ENCODE data around the gene PIH1D2.
"Not testable (repeated sequence)": the region's sequence is repeated elsewhere in the genome, so short reads cannot be mapped to it uniquely, and the experiment has no call there.

The PIH1D2 gene

DNA sequence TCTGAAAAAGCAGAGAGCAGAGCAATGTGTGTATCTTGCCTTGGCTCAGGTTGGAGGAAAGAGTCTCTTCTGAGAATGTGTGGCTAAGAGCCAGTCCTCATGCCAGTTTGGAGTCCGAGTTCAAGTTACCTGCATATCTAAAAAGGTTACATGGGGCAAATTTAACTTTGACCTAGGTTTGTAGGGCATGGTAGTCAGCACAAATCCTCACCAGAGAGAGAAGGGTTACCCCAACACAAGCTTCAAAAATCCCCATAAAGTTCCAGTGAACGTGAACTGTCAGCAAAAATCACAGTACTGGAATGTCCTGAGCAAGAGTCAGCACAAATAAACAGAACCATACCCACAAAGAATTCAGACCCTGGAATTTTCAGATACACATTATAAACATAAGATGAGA is 26.6 kb upstream of the PIH1D2 start:
- H3K9ac ChIP-seq, result no peak overlapping the region
- no peaks in the 10 kb centered on the region for H3K36me3 ChIP-seq (ENCODE audit: control insufficient read depth, insufficient read depth, low read length)
- H3K9me3 ChIP-seq (ENCODE audit: control insufficient read depth, low read length), result no peaks in the 10 kb centered on the region
- H3K4me3 ChIP-seq (ENCODE audit: low read depth, low read length), result no peak overlapping the region
- TF ChIP-seq, protein P1, sequence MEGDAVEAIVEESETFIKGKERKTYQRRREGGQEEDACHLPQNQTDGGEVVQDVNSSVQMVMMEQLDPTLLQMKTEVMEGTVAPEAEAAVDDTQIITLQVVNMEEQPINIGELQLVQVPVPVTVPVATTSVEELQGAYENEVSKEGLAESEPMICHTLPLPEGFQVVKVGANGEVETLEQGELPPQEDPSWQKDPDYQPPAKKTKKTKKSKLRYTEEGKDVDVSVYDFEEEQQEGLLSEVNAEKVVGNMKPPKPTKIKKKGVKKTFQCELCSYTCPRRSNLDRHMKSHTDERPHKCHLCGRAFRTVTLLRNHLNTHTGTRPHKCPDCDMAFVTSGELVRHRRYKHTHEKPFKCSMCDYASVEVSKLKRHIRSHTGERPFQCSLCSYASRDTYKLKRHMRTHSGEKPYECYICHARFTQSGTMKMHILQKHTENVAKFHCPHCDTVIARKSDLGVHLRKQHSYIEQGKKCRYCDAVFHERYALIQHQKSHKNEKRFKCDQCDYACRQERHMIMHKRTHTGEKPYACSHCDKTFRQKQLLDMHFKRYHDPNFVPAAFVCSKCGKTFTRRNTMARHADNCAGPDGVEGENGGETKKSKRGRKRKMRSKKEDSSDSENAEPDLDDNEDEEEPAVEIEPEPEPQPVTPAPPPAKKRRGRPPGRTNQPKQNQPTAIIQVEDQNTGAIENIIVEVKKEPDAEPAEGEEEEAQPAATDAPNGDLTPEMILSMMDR (IDR thresholded peaks at IDR 0.05), result no peak
- no peak overlapping the region for H3K27ac ChIP-seq
- H3K4me2 ChIP-seq (ENCODE audit: low read length), result no peak overlapping the region
- no peaks in the 10 kb centered on the region for H3K27me3 ChIP-seq (ENCODE audit: control insufficient read depth, insufficient read depth, low read length)
- no peaks in the 10 kb centered on the region for H3K79me2 ChIP-seq
- no peak overlapping the region for H2AFZ ChIP-seq
- H3K4me1 ChIP-seq, result peaks cover 4% of the 10 kb centered on the region

DNA sequence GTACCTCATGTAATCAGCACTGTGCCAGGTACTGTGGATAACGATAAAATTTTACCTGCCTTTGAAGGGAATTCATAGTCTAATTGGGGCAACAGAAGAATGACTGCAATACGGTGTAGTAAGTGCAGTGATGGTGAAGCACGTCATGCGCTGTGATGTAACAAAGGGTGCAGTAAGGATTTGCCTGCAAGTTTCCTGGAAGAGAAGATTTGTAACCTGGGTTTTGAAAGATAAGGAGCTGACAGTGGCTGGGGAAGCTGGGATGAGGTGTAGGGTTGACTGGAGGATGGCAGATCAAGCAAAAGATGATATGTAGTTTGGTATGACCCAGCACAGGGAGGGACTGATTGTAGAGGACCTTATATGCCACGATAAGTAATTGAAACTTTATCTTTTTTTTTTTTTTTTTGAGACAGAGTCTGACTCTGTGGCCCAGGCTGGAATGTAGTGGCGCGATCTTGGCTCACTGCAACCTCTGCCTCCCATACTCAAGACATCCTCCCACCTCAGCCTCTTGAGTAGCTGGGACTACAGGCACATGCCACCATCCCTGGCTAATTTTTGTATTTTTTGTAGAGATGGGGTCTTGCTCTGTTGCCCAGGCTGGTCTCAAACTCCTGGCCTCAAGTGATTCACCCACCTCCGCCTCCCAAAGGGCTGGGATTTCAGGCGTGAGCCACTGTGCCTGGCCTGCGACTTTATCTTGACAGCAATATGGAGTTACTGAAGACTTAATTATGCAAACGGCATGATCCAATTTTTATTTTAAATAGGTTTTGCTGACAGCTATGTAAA is 24.1 kb upstream of the PIH1D2 start:
- TF ChIP-seq, protein P1 (IDR thresholded peaks at IDR 0.05), result no peak
- H3K27ac ChIP-seq, result no peak overlapping the region
- H3K79me2 ChIP-seq, result no peaks in the 10 kb centered on the region
- H3K9me3 ChIP-seq (ENCODE audit: control insufficient read depth, low read length), result no peaks in the 10 kb centered on the region
- H2AFZ ChIP-seq, result no peak overlapping the region
- H3K9ac ChIP-seq, result no peak overlapping the region
- H3K4me3 ChIP-seq (ENCODE audit: low read depth, low read length), result no peak overlapping the region
- no peaks in the 10 kb centered on the region for H3K36me3 ChIP-seq (ENCODE audit: control insufficient read depth, insufficient read depth, low read length)
- peaks cover 4% of the 10 kb centered on the region for H3K4me1 ChIP-seq
- no peaks in the 10 kb centered on the region for H3K27me3 ChIP-seq (ENCODE audit: control insufficient read depth, insufficient read depth, low read length)
- H3K4me2 ChIP-seq (ENCODE audit: low read length), result no peak overlapping the region

DNA sequence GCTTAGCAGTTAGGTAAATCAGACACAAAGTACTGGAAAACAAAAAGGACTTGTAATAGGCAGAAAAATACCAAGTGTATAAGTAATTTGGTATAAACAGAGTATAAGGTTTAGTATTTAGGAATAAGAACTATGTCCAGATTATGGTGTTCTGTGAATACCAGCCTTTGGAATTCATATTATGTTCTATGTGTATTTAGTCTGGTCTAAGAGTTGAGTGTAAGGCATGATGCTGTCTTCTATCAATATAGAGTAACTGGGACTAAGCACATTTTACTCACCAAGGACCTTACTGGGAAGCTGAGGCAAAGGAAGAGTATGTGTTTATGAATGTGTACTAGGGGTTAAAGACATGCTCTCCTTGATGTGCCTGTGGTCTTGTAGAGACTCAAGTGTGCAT is 22.4 kb upstream of the PIH1D2 start:
- Histone ChIP-seq H3K79me2 (no peaks in the 10 kb centered on the region), H2AFZ (no peak overlapping the region), H3K27ac (no peak overlapping the region), H3K4me1 (peaks cover 4% of the 10 kb centered on the region), H3K9ac (no peak overlapping the region), H3K4me3 (ENCODE audit: low read depth, low read length) (no peak overlapping the region), H3K27me3 (ENCODE audit: control insufficient read depth, insufficient read depth, low read length) (no peaks in the 10 kb centered on the region), H3K4me2 (ENCODE audit: low read length) (no peak overlapping the region), H3K9me3 (ENCODE audit: control insufficient read depth, low read length) (no peaks in the 10 kb centered on the region), H3K36me3 (ENCODE audit: control insufficient read depth, insufficient read depth, low read length) (no peaks in the 10 kb centered on the region)
- TF ChIP-seq, protein P1 (IDR thresholded peaks at IDR 0.05), result no peak

DNA sequence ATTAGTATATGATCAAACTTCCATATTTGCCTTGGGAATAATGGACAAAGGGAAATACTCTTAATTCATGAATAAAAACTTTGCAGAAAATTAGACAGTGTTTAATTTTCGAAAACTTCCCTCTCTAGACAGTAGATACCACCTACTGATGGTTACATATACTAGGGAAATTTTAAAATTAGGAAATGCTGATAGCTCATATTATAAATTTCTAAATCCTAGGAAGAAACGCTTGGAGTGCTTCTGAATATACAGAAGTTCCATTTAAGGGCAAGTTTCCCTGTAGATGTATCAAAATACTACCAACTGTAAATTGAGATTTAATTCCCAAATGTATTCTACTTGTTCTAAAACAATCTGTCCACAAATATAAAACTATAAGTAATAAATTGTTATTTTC is 21.5 kb upstream of the PIH1D2 start:
- H3K36me3 ChIP-seq (ENCODE audit: control insufficient read depth, insufficient read depth, low read length); H3K27me3 ChIP-seq (ENCODE audit: control insufficient read depth, insufficient read depth, low read length); H3K79me2 ChIP-seq; H3K27ac ChIP-seq; H3K9ac ChIP-seq; H2AFZ ChIP-seq; H3K4me2 ChIP-seq (ENCODE audit: low read length); H3K4me3 ChIP-seq (ENCODE audit: low read depth, low read length); H3K4me1 ChIP-seq; H3K9me3 ChIP-seq (ENCODE audit: control insufficient read depth, low read length): not testable (repeated sequence)

DNA sequence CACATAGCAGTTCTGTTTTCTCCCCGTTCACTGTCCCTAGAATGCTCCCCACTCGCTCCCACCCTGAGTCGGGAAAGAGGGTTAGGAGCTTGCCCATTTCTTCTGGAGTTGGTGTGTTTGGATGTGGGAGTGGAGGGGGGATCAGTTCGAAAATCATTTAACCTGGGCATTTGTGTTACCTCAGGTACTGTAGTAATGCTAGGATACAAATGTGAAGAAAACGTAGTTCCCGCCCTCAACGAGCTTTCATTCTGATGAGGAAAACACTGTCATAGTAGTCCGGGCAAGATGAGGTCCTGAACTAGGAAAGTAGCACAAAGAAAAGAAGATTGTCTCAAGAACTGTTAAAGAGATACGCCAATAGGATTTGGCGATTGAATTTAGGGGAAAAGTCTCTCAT is 13.4 kb upstream of the PIH1D2 start:
- Histone ChIP-seq H3K36me3 (ENCODE audit: control insufficient read depth, insufficient read depth, low read length) (no peaks in the 10 kb centered on the region), H3K4me2 (ENCODE audit: low read length) (peak overlapping the region; percentile 54), H3K27ac (peak overlapping the region; percentile 72), H3K9me3 (ENCODE audit: control insufficient read depth, low read length) (no peaks in the 10 kb centered on the region), H3K4me1 (peaks cover 6% of the 10 kb centered on the region), H3K4me3 (ENCODE audit: low read depth, low read length) (peak overlapping the region; percentile 95), H3K79me2 (peaks cover 19% of the 10 kb centered on the region), H3K9ac (no peak overlapping the region), H2AFZ (peak overlapping the region; percentile 77), H3K27me3 (ENCODE audit: control insufficient read depth, insufficient read depth, low read length) (no peaks in the 10 kb centered on the region)
- TF ChIP-seq, protein P1 (IDR thresholded peaks at IDR 0.05), result no peak

Data from parathyroid adenoma (tissue), 2 donors.